Neuron (in vitro differentiated cells): ENCODE results near the gene GPR176.
A peak's percentile ranks its signal among the peaks of the same experiment; 100 is the strongest.

Experiments
- H2AFZ ChIP-seq: one replicate; pipeline ENCODE4 v1.6.1; 2013; ENCODE audit warnings: low read depth, mild to moderate bottlenecking, inconsistent platforms, low read length, moderate library complexity
- H3K27me3 ChIP-seq: one replicate; pipeline ENCODE4 v1.6.1; 2013; ENCODE audit warnings: low read length; ENCODE audit not compliant: insufficient read depth
- H3K36me3 ChIP-seq: one replicate; pipeline ENCODE4 v1.6.1; 2013; ENCODE audit warnings: low read length; ENCODE audit not compliant: insufficient read depth
- H3K4me1 ChIP-seq: one replicate; pipeline ENCODE4 v1.6.1; 2013; ENCODE audit warnings: low read length; ENCODE audit not compliant: insufficient read depth
- H3K4me3 ChIP-seq: 2 replicates; pipeline ENCODE4 v1.5.1; 2013; ENCODE audit warnings: mild to moderate bottlenecking, low read length, moderate library complexity
- H3K9me3 ChIP-seq: one replicate; pipeline ENCODE4 v1.6.1; 2013; ENCODE audit warnings: low read length

Gene GPR176, protein sequence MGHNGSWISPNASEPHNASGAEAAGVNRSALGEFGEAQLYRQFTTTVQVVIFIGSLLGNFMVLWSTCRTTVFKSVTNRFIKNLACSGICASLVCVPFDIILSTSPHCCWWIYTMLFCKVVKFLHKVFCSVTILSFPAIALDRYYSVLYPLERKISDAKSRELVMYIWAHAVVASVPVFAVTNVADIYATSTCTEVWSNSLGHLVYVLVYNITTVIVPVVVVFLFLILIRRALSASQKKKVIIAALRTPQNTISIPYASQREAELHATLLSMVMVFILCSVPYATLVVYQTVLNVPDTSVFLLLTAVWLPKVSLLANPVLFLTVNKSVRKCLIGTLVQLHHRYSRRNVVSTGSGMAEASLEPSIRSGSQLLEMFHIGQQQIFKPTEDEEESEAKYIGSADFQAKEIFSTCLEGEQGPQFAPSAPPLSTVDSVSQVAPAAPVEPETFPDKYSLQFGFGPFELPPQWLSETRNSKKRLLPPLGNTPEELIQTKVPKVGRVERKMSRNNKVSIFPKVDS

DNA sequence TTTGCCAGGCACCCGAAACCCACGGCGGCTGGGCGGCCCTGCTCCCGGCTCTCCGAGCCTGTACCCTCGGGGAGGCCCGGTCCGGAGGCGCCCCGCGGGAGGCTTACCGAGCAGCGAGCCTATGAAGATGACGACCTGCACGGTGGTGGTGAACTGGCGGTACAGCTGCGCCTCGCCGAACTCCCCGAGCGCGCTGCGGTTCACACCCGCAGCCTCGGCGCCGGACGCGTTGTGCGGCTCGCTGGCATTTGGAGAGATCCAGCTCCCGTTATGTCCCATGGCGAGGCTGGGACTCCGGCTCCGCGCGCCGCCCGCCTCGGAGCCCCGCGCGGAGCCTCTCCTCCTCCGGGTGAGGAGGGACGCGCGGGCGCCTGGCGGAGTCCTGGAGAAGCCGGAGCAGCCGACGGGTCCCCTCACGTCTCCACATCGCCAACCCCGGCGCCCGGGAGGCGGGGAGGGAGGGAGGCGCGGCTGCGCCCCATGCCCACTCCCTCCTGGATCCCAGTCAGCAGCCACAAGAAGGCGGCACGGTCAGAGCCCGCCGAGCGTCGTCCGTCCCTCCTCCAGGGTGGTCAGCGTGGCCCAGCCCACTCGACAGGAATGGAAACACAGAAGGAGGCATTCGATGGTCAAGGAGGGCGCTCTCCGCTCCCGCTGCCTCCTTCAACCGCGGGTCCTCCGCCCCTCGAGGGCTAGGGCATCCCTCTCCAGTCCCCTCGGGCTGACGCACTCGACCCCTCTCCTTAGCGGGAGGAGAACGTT, at the start of gene GPR176:
GPR176 (minus strand) TSS at position 519 of the 762 bp plus-strand sequence; CDS start at position 279, 240 bp downstream.
- no peaks in the 10 kb centered on the region for H3K36me3 ChIP-seq
- H3K27me3 ChIP-seq = peaks cover 57% of the 10 kb centered on the region
- no peaks in the 10 kb centered on the region for H3K4me1 ChIP-seq
- peak within 1 kb of the TSS; percentile 81 for H2AFZ ChIP-seq
- peaks cover 10% of the 10 kb centered on the region for H3K9me3 ChIP-seq
- H3K4me3 ChIP-seq = peak within 1 kb of the TSS; percentile 10

DNA sequence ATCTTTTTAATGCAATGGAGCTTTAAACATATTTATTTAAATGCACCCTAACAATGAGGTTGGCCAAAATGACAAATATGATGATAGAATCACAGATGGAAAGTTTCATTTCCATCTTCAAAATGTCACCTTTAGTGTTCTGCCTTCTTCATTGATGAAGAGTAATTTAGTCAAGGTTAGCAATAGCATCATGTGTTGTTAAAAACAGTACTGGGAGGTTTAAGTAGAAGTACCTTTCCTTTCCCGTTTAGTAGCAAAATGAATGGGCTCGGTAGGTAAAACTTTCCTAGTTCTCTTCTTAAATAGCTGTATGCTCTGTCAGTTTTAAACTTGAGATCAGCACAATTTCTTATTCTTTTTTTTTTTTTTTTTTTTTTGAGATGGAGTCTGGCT, 48.9 kb upstream of the GPR176 start:
- H3K36me3 ChIP-seq = peaks cover 64% of the 10 kb centered on the region
- no peaks in the 10 kb centered on the region for H3K9me3 ChIP-seq
- H3K4me1 ChIP-seq = no peaks in the 10 kb centered on the region
- no peak overlapping the region for H2AFZ ChIP-seq
- H3K27me3 ChIP-seq = no peaks in the 10 kb centered on the region
- no peak overlapping the region for H3K4me3 ChIP-seq

DNA sequence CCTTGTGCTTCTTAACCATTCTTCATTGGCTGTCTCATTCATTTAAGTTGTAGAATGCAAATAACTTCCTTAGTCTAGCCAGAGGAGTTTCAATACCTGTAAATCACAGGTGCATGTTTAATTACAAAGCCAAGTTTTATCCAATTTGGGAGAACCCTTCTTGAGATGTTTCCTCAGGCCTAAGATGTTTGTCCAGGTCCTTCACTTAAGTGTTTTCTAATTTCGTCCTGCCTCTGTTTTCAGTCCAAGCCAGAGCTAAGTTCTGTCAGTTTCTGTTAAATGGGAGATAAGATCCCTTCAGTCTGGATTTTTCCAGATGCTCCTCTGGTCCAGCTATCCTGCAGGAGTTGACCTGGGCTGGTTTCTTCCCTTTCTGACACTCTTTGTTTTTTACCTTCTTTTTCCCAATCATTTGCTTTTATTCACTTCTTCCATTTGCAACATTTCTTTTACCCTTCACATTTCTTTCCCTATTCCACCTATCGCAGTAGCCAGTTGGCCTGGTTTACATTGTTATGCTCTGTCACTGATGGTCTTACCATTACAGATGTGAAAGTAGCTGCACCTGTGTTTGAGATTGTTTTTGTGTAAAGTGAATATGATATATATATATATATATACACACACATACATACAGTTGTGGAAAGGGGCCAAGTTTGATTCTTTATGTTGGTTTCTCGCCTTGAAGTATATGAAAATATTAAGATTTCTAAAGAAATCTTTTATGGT, 48.4 kb upstream of the GPR176 start:
- H3K27me3 ChIP-seq = no peaks in the 10 kb centered on the region
- no peaks in the 10 kb centered on the region for H3K9me3 ChIP-seq
- H3K4me3 ChIP-seq = no peak overlapping the region
- H2AFZ ChIP-seq = no peak overlapping the region
- H3K4me1 ChIP-seq = no peaks in the 10 kb centered on the region
- peaks cover 63% of the 10 kb centered on the region for H3K36me3 ChIP-seq

DNA sequence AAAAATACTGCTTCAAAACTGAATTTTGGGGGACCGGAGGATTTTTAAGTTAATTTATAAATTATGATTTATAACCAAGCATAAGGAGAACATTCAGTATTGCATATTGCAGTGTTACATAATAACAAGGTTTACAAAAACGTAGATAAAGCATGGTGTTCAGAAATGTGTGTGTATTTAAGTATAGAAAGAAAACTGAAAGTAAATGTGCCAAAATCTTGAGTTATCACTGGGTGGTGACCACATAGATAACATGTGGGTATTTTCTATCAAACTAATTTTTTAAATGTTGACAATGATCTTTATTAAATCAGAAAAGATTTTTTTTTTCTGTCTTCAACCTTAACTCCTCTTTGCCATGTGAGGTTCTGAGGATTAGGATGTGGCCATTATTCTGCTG, 46.5 kb upstream of the GPR176 start:
- no peak overlapping the region for H2AFZ ChIP-seq
- H3K4me3 ChIP-seq = no peak overlapping the region
- H3K27me3 ChIP-seq = no peaks in the 10 kb centered on the region
- H3K36me3 ChIP-seq = peaks cover 62% of the 10 kb centered on the region
- no peaks in the 10 kb centered on the region for H3K9me3 ChIP-seq
- no peaks in the 10 kb centered on the region for H3K4me1 ChIP-seq

DNA sequence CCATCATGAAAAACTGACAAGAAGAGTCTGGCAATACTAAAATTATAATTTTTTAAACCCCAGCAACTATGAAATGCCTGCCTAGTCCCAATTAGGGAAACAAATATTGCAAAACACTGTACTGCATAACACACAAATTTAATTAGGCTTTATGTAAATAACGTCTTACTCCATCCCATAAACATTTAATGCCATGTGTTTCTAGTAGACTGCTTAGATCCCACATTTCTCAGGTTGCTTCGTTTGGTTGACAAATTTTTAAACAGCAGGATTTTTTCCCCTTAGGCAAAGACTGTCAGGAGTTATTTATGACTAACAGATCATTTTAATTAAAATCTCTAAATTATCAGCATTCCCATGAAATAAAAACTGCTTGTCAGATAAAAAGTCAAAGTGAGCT, 43.7 kb upstream of the GPR176 start:
- no peaks in the 10 kb centered on the region for H3K27me3 ChIP-seq
- H3K9me3 ChIP-seq = no peaks in the 10 kb centered on the region
- no peak overlapping the region for H2AFZ ChIP-seq
- peaks cover 75% of the 10 kb centered on the region for H3K36me3 ChIP-seq
- H3K4me1 ChIP-seq = no peaks in the 10 kb centered on the region
- no peak overlapping the region for H3K4me3 ChIP-seq

DNA sequence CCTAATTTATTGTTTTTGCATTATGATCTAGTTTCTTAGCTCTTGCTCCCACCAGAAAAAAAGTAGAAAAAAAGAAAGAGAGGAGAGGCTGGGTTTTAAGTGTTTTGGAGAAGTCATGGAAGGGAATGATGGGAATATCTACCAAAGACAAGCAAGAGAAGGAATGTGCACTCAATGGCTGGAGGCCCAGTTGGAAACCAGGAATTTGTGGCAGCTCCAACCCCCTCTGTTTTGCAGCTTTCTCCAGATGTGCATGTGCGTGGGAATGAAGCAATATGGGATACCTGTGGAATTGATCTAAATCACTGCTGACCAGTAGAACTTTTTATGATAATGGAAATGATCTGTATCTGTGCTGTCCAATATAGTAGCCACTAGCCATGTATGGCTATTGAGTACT, 41.0 kb upstream of the GPR176 start:
- Histone ChIP-seq H3K36me3 (peaks cover 79% of the 10 kb centered on the region), H3K4me3 (no peak overlapping the region), H3K4me1 (no peaks in the 10 kb centered on the region), H3K9me3 (no peaks in the 10 kb centered on the region), H2AFZ (no peak overlapping the region), H3K27me3 (no peaks in the 10 kb centered on the region)

DNA sequence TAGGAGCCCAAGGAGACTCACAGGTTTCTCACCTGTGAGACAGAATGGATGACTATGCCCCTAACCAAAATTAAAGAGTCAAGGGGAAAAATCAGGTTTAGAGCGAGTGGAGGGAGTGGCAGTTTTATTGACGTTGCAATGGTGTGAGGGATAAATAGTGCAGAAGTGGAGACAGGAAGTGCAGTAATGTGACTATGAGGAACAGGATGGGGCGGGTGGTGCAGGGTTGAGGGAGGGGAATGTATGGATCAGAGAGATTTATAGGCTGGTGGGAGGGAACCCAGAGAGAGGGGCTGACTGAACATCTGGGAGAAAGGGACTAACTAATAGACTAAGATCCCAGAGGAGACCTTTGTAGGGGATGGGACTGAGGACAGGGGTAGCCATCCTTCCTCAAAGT, 40.3 kb upstream of the GPR176 start:
- Histone ChIP-seq H2AFZ (no peak overlapping the region), H3K36me3 (peaks cover 79% of the 10 kb centered on the region), H3K4me1 (no peaks in the 10 kb centered on the region), H3K27me3 (no peaks in the 10 kb centered on the region), H3K4me3 (no peak overlapping the region), H3K9me3 (no peaks in the 10 kb centered on the region)

DNA sequence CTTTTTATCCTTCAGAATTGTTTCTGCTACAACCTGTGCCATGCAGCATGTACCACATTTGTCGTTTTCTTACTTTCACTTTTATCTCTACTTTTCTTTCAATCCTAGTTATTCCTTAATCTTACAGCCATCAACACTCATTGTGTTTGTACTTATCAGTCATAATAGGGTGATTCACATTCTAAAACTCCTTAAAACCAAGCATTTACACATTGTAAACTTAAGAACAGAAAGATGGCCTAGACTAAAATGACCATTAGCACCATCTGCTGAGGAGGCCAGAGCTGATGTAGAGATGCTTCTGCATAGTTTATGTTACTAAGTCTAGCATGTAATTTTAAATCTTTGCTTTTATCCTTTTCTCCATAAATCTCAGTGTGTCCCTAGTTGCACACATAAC, 39.3 kb upstream of the GPR176 start:
- Histone ChIP-seq H2AFZ (no peak overlapping the region), H3K36me3 (peaks cover 88% of the 10 kb centered on the region), H3K4me3 (no peak overlapping the region), H3K4me1 (no peaks in the 10 kb centered on the region), H3K9me3 (no peaks in the 10 kb centered on the region), H3K27me3 (no peaks in the 10 kb centered on the region)

DNA sequence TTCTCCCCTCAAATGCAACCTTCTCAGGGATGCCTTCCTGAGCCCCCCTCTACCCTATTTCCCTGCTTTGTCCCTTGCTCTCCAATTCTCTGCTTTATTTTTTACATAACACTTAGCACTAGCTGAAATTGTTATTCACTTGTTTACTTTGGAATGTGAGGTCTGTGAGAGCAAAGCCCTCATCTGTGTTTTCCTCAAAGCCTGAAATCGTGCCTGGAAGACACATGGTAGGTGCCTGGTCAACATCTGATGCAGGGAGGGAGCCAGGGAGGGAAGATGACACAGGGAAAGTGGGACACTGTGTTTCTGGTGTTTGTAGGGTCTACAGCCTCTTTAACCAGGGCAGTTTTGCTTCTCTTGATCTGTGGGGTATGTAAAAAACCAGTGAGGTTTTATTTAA, 37.4 kb upstream of the GPR176 start:
- no peak overlapping the region for H3K4me3 ChIP-seq
- no peaks in the 10 kb centered on the region for H3K4me1 ChIP-seq
- H3K27me3 ChIP-seq = no peaks in the 10 kb centered on the region
- peaks cover 84% of the 10 kb centered on the region for H3K36me3 ChIP-seq
- H3K9me3 ChIP-seq = no peaks in the 10 kb centered on the region
- H2AFZ ChIP-seq = no peak overlapping the region

DNA sequence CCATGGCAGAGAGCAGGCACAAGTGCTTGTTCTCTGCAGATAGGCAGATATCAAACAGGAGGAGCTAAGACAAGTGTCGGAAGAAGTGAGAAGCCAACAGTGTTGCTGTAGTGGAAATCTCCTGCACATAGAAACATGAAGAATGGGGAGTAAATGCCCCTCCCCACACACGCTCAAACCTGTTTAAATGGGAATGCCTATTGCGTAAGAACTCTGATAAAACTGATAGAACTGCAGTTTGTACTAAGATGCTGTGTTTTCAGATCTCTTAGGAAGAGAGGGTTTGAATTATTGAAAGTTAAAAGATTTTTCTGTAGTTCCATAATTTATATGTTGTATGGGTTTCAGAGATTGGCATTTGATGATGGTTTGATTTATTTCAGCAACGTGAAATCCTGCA, 33.5 kb upstream of the GPR176 start:
- Histone ChIP-seq H3K27me3 (no peaks in the 10 kb centered on the region), H3K36me3 (peaks cover 82% of the 10 kb centered on the region), H3K4me3 (no peak overlapping the region), H3K9me3 (peaks cover 2% of the 10 kb centered on the region), H3K4me1 (no peaks in the 10 kb centered on the region), H2AFZ (no peak overlapping the region)

DNA sequence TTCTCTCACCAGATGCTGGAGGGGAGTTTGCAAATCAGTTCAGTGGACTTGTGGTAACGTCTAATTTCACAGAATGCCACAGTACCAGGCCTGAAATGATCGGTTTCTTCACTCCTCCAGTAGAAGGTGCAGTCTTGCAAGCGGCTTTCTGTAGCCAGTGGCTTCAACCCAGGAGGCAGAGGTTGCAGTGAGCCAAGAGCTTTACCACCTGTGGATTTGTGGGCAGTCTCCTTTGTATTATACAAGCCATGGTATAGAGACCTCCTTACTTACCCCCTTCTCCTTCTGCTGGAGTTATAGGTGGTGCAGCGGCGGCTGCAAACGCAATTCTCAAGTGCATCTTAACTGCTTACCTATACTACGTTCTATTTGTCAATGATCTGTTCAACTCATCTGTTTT, 31.5 kb upstream of the GPR176 start:
- peaks cover 3% of the 10 kb centered on the region for H3K9me3 ChIP-seq
- peaks cover 68% of the 10 kb centered on the region for H3K36me3 ChIP-seq
- no peaks in the 10 kb centered on the region for H3K27me3 ChIP-seq

DNA sequence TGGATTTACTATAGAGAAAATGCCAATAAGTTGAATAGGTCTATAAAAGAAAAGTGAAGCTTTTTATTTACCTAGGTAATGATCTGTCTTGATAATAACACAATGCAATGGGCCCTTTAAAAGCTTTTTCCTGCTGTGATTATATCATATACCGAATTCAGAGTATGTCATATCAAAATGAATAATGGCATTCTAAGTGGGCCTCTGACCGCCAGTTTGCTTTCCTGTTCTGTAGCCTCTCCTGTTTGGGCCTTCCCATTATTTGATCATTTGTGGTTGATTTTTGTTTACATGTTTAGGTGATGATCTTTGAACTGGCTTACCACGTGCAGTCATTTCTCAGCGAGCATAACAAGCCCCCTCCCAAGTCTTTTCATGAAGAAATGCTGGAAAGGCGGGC, 28.8 kb upstream of the GPR176 start:
- Histone ChIP-seq H3K36me3 (peaks cover 67% of the 10 kb centered on the region), H2AFZ (no peak overlapping the region), H3K9me3 (peaks cover 19% of the 10 kb centered on the region), H3K4me1 (no peaks in the 10 kb centered on the region), H3K27me3 (no peaks in the 10 kb centered on the region), H3K4me3 (no peak overlapping the region)

More for the DNA sequence above, 31.5 kb upstream of the GPR176 start:
- H3K4me3 ChIP-seq = no peak overlapping the region
- H3K4me1 ChIP-seq = no peaks in the 10 kb centered on the region
- no peak overlapping the region for H2AFZ ChIP-seq
